Endodermal cell (in vitro differentiated cells): Measurements from ENCODE around the gene PLA1A. TPM values are rescaled to one million over a fixed set of nuclear protein-coding genes. Genes with fewer than 3 reads are reported as not detected.

Experiments used
- DNase-seq: peaks from one replicate; pipeline ENCODE4 v3.0.0-alpha.2; 2017
- H3K27ac ChIP-seq: 2 replicates; pipeline ENCODE4 v1.5.1; 2013; ENCODE audit warnings: mild to moderate bottlenecking, low read depth, low read length, moderate library complexity
- H3K27me3 ChIP-seq: 2 replicates; pipeline ENCODE4 v1.6.1; 2013; ENCODE audit warnings: mild to moderate bottlenecking, low read length, moderate library complexity; ENCODE audit not compliant: insufficient read depth, control insufficient read depth, poor library complexity, severe bottlenecking
- H3K36me3 ChIP-seq: 2 replicates; pipeline ENCODE4 v1.7.0; 2013; ENCODE audit warnings: mild to moderate bottlenecking, low read length, moderate library complexity; ENCODE audit not compliant: control insufficient read depth, insufficient read depth
- H3K4me1 ChIP-seq: one replicate; pipeline ENCODE4 v1.7.0; 2013; ENCODE audit warnings: low read length; ENCODE audit not compliant: control insufficient read depth, insufficient read depth
- H3K4me3 ChIP-seq: 2 replicates; pipeline ENCODE4 v1.5.1; 2013; ENCODE audit warnings: mild to moderate bottlenecking, low read length, moderate library complexity
- H3K9ac ChIP-seq: 2 replicates; pipeline ENCODE4 v1.6.1; 2013; ENCODE audit warnings: mild to moderate bottlenecking, low read length, moderate library complexity; ENCODE audit not compliant: poor library complexity, severe bottlenecking; ENCODE audit errors: extremely low read depth
- H3K9me3 ChIP-seq: 2 replicates; pipeline ENCODE4 v1.6.1; 2013; ENCODE audit warnings: mild to moderate bottlenecking, low read length, moderate library complexity; ENCODE audit not compliant: control insufficient read depth
- H3K27ac Mint-ChIP-seq: 2 replicates; pipeline ENCODE4 v1.8.0; 2020; ENCODE audit warnings: mixed read lengths
- H3K27me3 Mint-ChIP-seq: 2 replicates; pipeline ENCODE4 v1.8.0; 2021; ENCODE audit warnings: mild to moderate bottlenecking, mixed read lengths; ENCODE audit not compliant: insufficient read depth
- H3K36me3 Mint-ChIP-seq: 2 replicates; pipeline ENCODE4 v1.8.0; 2020; ENCODE audit warnings: low read depth, mixed read lengths
- H3K4me1 Mint-ChIP-seq: 2 replicates; pipeline ENCODE4 v1.8.0; 2020; ENCODE audit warnings: mixed read lengths
- H3K4me3 Mint-ChIP-seq: 2 replicates; pipeline ENCODE4 v1.8.0; 2020; ENCODE audit warnings: mild to moderate bottlenecking, moderate library complexity, mixed read lengths
- H3K9me3 Mint-ChIP-seq: 2 replicates; pipeline ENCODE4 v1.8.0; 2020; ENCODE audit warnings: mild to moderate bottlenecking, mixed read lengths
- CTCF ChIP-seq: fragments of 200-600 bp; sonication (generic); conservative IDR thresholded peaks from 2 replicates; pipeline ENCODE4 v1.5.0; 2021; ENCODE audit warnings: antibody characterized with exemption, mild to moderate bottlenecking
- WGBS, 2 experiments: methylation state at CpG; one replicate each; pipeline versions ENCODE4 v1.1.5 to v1.1.7; 2013; ENCODE audit warnings: missing lambda C conversion rate in 2 of 2, mixed read lengths in 1 of 2; ENCODE audit not compliant: insufficient coverage in 1 of 2, insufficient read length in 1 of 2; 5-methylcytosine and 5-hydroxymethylcytosine counted together
- total RNA-seq, 2 donors: library from RNA; stranded (reverse); fragmentation: NEBNext Ultra II Directional in 1 of 2; extraction: Animal tissue kit (Norgen Biotek cat#: 25700) in 1 of 2; gene quantifications; 2 replicates in 1 of 2; 3 replicates in 1 of 2; pipeline ENCODE4 v1.2.1, GENCODE V29; 2021

Gene PLA1A
- total RNA-seq, 2 donors from 2014 or later, result 2.4 to 5.3 TPM

- DNase-seq, result no peak
- Histone ChIP-seq H3K4me1 (peaks cover 8% of the 10 kb centered on the region), H3K27me3 (no peaks in the 10 kb centered on the region), H3K9me3 (no peaks in the 10 kb centered on the region), H3K4me3 (no peak overlapping the region), H3K27ac (no peak overlapping the region), H3K36me3 (no peaks in the 10 kb centered on the region), H3K9ac (no peak overlapping the region)
- no peaks in the 10 kb centered on the region for H3K36me3 Mint-ChIP-seq
- no peak overlapping the region for H3K27ac Mint-ChIP-seq
- H3K9me3 Mint-ChIP-seq, result no peaks in the 10 kb centered on the region
- TF ChIP-seq CTCF, result no peak
- H3K4me1 Mint-ChIP-seq, result peaks cover 38% of the 10 kb centered on the region
- no peak overlapping the region for H3K4me3 Mint-ChIP-seq
- no peaks in the 10 kb centered on the region for H3K27me3 Mint-ChIP-seq
- WGBS, 2 experiments, result 93 to 94% methylated on average over 4 to 6 of the region's 6 CpGs
These were observed 2.0 kb downstream of the PLA1A start for GRCh38 chr3:119599558-119600174.

- Mint-ChIP-seq H3K9me3 (no peaks in the 10 kb centered on the region), H3K4me3 (no peak overlapping the region), H3K27ac (no peak overlapping the region), H3K36me3 (no peaks in the 10 kb centered on the region), H3K27me3 (no peaks in the 10 kb centered on the region), H3K4me1 (peaks cover 38% of the 10 kb centered on the region)
- TF ChIP-seq CTCF, result peak; percentile 85
- no peaks in the 10 kb centered on the region for H3K27me3 ChIP-seq
- peak; percentile 90 for DNase-seq
- no peak overlapping the region for H3K4me3 ChIP-seq
- WGBS, 2 experiments, result 44 to 60% methylated on average over 3 to 5 of the region's 5 CpGs
- no peaks in the 10 kb centered on the region for H3K36me3 ChIP-seq
- H3K27ac ChIP-seq, result no peak overlapping the region
- H3K9me3 ChIP-seq, result no peaks in the 10 kb centered on the region
- peaks cover 8% of the 10 kb centered on the region for H3K4me1 ChIP-seq
- H3K9ac ChIP-seq, result no peak overlapping the region
These were observed 3.0 kb downstream of the PLA1A start for GRCh38 chr3:119600732-119601131.

- no peak for DNase-seq
- no peak overlapping the region for H3K9ac ChIP-seq
- H3K36me3 Mint-ChIP-seq, result no peaks in the 10 kb centered on the region
- no peak for TF ChIP-seq CTCF
- no peak overlapping the region for H3K27ac ChIP-seq
- H3K4me1 Mint-ChIP-seq, result peaks cover 38% of the 10 kb centered on the region
- H3K27ac Mint-ChIP-seq, result no peak overlapping the region
- H3K4me3 ChIP-seq, result no peak overlapping the region
- H3K9me3 Mint-ChIP-seq, result no peaks in the 10 kb centered on the region
- no peaks in the 10 kb centered on the region for H3K27me3 Mint-ChIP-seq
- WGBS, 2 experiments, result 92 to 100% methylated on average over 2 to 3 of the region's 3 CpGs
- H3K27me3 ChIP-seq, result no peaks in the 10 kb centered on the region
- H3K9me3 ChIP-seq, result no peaks in the 10 kb centered on the region
- H3K36me3 ChIP-seq, result no peaks in the 10 kb centered on the region
- H3K4me1 ChIP-seq, result peaks cover 8% of the 10 kb centered on the region
- no peak overlapping the region for H3K4me3 Mint-ChIP-seq
These were observed 3.5 kb downstream of the PLA1A start for GRCh38 chr3:119601154-119601553.
